Stromal cell of bone marrow (primary cell): Measurements from ENCODE around the gene NXPH1.
"Not testable (repeated sequence)": the region's sequence is repeated elsewhere in the genome, so short reads cannot be mapped to it uniquely, and the experiment has no call there.

Source experiments
- DNase-seq: peaks from one replicate; pipeline ENCODE4 v3.0.0-alpha.2; 2012; ENCODE audit warnings: low read depth

Gene NXPH1

GRCh38 chr7:8719102-8719501, 285.7 kb downstream of the NXPH1 start:
- no peak for DNase-seq

DNA sequence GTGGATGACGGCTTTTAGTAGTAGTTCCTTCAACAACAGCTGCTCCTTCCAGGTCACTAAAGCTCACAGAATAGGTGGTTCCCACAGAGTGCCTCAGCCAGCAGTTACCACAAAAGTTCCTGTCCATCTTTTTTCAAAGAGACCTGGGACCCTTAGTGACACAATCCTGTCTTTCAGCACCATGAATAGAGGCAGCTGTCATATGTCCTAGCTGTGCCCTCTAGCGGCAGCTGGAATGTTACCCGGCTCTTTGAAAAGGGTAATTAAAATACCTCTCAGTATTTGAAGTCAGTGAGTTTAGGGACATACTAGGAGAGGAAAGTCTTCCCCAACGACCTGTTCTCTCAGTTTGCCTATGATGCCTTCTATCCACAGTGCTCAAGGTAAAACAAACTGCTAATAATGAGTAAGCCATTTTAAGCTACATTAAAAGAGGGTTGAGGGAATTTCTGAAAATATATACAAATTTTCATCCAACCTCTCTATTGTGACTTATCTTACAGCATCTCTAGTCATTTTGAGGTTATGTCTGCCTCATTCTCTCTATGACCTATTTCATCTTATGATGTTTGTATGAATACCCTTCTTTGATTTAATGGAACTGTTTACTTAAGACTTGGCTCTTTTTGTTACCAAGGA, 290.8 kb downstream of the NXPH1 start:
- no peak for DNase-seq

DNA sequence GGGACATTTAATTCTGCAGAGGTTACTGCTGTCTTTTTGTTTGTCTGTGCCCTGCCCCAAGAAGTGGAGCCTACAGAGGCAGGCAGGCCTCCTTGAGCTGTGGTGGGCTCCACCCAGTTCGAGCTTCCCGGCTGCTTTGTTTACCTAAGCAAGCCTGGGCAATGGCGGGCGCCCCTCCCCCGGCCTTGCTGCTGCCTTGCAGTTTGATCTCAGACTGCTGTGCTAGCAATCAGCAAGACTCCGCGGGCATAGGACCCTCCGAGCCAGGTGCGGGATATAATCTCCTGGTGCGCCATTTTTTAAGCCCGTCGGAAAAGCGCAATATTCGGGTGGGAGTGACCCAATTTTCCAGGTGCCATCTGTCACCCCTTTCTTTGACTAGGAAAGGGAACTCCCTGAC, 298.3 kb downstream of the NXPH1 start:
- DNase-seq, result not testable (repeated sequence)

- DNase-seq, result no peak
Observed at GRCh38 chr7:8739837-8740236, 306.4 kb downstream of the NXPH1 start.

DNA sequence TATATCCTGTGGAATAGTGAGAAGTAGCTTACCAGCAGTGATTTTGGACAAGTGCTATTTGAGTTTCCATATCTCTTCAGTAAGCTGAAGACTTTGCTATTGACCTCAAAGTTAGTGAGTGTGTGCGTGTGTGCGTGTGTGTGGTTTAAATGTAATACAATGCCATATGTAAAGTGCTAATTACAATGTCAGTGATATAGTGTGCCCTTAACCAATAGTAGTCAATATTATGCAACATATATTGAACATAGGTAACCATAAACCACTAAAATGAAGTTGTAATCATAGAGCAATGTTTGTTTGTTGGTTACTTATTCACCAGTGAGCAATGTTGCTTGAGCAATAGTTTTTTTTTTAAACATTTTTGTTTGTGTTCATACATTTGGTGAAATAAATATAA, 309.4 kb downstream of the NXPH1 start:
- no peak for DNase-seq

DNA sequence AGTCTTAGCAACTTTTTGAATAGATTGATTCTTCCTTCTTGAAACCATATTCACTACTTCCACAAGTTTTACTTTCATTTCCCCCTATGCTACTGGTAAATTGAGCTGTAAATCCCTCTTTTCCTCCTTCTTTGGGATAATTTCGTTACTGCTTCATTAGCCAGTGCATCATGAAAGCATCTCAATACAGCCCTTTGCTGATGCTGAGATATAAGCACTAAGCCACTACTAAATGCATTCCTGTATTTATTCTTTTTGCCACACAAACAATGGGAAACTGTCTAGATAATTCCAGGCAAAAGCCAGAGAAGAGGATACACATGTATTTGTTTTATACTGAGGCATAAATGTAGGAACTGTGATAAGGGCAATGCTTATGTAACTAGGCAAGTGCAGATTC, 313.9 kb downstream of the NXPH1 start:
- no peak for DNase-seq

- DNase-seq, result no peak
Observed at GRCh38 chr7:8751557-8752231, 318.3 kb downstream of the NXPH1 start.

DNA sequence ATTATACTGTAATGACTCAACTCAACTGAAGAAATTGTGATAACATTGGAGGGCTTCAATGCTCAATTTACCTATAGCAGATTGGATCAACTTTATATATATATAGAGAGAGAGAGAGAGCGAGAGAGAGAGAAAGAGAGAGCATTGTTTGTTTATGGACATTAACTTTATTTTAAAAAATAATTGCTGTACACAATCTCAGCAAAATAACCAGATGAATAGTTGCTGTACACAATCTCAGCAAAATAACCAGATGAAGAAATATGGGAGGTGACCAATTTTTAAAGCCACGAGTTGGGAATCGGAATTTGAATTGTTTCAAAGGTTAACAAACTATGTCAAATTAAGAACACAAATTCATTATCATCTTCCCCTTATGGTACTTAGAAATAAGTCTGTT, 319.9 kb downstream of the NXPH1 start:
- no peak for DNase-seq

GRCh38 chr7:8761731-8762130, 328.3 kb downstream of the NXPH1 start:
- DNase-seq, result no peak

DNA sequence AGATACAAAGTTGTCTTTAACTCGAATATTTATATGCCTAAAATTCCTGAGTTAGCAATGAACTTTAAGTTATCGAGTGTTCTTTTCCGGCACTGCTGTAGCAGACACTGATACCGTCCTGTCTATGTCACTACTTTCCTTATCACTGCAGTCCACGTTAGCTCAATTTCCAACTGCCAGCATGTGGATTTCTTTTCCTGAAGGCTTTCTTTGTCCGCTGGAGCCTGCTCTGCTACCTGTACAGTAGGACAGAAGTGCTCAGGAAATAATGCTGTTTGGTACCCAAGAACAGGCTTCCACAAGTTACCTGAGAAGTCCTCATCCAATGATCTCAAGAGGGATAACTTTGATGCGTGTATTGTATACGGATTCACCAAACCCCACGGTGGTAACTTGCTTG, 329.4 kb downstream of the NXPH1 start:
- no peak for DNase-seq

- DNase-seq, result no peak
Observed at GRCh38 chr7:8765374-8765773, 332.0 kb downstream of the NXPH1 start.

DNA sequence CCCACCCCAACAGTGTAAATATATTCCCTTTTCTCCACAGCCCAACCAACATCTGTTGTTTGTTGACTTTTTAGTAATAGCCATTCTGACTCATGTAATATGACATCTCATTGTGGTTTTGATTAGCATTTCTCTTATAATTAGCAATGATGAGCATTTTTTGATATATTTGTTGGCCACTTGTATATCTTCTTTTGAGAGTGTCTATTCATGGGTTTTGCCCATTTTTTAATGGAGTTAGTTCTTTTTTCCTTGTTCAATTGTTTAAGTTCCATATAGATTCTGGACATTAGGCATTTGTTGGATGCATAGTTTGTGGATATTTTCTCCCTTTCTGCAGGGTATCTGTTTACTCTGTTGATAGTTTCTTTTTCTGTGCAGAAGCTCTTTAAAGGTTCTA, 340.1 kb downstream of the NXPH1 start:
- no peak for DNase-seq

- no peak for DNase-seq
Observed at GRCh38 chr7:8778459-8778858, 345.1 kb downstream of the NXPH1 start.

DNA sequence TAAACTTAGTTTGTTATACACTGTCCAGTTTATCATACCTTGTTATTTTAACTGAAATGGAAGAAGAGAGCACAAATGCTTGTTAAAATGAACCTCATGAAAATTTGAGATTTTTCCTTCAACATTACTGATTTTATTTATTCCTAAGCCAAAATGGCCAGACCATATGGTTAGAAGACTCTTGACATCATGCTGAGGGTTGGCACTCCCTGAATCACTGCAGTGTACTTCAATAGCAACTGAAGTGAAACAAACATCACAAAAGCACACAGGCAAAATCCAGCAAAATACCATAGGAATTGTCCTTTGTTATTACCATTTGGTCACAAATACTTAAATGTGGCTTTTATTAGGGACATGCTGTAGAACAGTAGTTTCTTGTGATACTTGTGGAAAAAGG, 347.8 kb downstream of the NXPH1 start:
- DNase-seq, result no peak

DNA sequence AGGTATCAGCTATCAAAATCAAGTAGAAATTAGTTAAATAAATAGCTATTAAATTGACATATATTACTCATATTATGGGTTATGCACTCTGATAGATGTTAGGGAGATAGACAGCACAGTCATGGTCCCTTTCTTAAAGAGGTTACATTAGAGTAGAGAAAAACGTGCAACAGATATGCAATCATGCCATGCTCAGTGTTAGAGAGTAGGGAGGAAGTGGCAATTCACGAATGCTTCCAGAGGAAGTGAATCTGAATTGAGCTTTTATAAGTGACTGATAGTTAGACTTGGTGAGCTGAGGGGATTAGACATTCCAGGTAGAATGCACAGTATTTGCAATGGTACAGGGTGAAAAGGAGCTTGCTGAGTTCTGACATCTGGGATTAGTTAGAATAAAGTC, 349.8 kb downstream of the NXPH1 start:
- DNase-seq, result no peak

- DNase-seq, result no peak
Observed at GRCh38 chr7:8785081-8785480, 351.7 kb downstream of the NXPH1 start.

- DNase-seq, result no peak
Observed at GRCh38 chr7:8800986-8801385, 367.6 kb downstream of the NXPH1 start.
